ENCODE results near the gene SLITRK3. TPM values are rescaled to one million over a fixed set of nuclear protein-coding genes. Genes with fewer than 3 reads are reported as not detected.

SLITRK3 gene
- total and polyA plus RNA-seq, 2 experiments from 2014 or later: 1.2 to 1.7 TPM

DNA sequence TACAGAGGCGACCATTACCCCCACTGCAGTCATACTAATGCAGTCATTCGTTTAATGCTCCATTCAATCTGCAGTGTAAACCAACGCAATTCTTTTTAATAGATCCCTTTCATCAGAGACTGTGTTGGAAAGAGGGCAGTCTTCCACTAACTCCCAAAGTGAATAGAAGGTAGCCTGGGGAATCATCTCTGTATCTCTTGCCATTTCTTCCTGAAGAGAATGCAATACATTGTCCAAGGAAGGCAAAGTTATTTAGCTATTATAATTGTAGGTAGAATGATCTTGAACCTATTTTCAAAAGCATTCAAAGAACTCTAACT lies 1.3 kb upstream of the SLITRK3 start:
- no peaks in the 10 kb centered on the region for H3K9me3 Mint-ChIP-seq
- ATAC-seq: no peak
- TF ChIP-seq, protein P1, sequence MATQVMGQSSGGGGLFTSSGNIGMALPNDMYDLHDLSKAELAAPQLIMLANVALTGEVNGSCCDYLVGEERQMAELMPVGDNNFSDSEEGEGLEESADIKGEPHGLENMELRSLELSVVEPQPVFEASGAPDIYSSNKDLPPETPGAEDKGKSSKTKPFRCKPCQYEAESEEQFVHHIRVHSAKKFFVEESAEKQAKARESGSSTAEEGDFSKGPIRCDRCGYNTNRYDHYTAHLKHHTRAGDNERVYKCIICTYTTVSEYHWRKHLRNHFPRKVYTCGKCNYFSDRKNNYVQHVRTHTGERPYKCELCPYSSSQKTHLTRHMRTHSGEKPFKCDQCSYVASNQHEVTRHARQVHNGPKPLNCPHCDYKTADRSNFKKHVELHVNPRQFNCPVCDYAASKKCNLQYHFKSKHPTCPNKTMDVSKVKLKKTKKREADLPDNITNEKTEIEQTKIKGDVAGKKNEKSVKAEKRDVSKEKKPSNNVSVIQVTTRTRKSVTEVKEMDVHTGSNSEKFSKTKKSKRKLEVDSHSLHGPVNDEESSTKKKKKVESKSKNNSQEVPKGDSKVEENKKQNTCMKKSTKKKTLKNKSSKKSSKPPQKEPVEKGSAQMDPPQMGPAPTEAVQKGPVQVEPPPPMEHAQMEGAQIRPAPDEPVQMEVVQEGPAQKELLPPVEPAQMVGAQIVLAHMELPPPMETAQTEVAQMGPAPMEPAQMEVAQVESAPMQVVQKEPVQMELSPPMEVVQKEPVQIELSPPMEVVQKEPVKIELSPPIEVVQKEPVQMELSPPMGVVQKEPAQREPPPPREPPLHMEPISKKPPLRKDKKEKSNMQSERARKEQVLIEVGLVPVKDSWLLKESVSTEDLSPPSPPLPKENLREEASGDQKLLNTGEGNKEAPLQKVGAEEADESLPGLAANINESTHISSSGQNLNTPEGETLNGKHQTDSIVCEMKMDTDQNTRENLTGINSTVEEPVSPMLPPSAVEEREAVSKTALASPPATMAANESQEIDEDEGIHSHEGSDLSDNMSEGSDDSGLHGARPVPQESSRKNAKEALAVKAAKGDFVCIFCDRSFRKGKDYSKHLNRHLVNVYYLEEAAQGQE (IDR thresholded peaks at IDR 0.05; ENCODE audit: unreplicated experiment): no peak
- TF ChIP-seq ZNF331 (CRISPR knock-in tag; IDR thresholded peaks at IDR 0.05; ENCODE audit: low read depth) (no peak), EZH2phosphoT487 (IDR thresholded peaks at IDR 0.05; ENCODE audit: unreplicated experiment) (no peak), EZH2 (IDR thresholded peaks at IDR 0.05; ENCODE audit: low read depth, unreplicated experiment) (no peak), CREB1 (CRISPR knock-in tag; IDR thresholded peaks at IDR 0.05; ENCODE audit: low read depth) (no peak), ZNF114 (CRISPR knock-in tag; IDR thresholded peaks at IDR 0.05) (no peak), STAT1 (IDR thresholded peaks at IDR 0.05; ENCODE audit: unreplicated experiment) (no peak)
- TF ChIP-seq, protein P2, sequence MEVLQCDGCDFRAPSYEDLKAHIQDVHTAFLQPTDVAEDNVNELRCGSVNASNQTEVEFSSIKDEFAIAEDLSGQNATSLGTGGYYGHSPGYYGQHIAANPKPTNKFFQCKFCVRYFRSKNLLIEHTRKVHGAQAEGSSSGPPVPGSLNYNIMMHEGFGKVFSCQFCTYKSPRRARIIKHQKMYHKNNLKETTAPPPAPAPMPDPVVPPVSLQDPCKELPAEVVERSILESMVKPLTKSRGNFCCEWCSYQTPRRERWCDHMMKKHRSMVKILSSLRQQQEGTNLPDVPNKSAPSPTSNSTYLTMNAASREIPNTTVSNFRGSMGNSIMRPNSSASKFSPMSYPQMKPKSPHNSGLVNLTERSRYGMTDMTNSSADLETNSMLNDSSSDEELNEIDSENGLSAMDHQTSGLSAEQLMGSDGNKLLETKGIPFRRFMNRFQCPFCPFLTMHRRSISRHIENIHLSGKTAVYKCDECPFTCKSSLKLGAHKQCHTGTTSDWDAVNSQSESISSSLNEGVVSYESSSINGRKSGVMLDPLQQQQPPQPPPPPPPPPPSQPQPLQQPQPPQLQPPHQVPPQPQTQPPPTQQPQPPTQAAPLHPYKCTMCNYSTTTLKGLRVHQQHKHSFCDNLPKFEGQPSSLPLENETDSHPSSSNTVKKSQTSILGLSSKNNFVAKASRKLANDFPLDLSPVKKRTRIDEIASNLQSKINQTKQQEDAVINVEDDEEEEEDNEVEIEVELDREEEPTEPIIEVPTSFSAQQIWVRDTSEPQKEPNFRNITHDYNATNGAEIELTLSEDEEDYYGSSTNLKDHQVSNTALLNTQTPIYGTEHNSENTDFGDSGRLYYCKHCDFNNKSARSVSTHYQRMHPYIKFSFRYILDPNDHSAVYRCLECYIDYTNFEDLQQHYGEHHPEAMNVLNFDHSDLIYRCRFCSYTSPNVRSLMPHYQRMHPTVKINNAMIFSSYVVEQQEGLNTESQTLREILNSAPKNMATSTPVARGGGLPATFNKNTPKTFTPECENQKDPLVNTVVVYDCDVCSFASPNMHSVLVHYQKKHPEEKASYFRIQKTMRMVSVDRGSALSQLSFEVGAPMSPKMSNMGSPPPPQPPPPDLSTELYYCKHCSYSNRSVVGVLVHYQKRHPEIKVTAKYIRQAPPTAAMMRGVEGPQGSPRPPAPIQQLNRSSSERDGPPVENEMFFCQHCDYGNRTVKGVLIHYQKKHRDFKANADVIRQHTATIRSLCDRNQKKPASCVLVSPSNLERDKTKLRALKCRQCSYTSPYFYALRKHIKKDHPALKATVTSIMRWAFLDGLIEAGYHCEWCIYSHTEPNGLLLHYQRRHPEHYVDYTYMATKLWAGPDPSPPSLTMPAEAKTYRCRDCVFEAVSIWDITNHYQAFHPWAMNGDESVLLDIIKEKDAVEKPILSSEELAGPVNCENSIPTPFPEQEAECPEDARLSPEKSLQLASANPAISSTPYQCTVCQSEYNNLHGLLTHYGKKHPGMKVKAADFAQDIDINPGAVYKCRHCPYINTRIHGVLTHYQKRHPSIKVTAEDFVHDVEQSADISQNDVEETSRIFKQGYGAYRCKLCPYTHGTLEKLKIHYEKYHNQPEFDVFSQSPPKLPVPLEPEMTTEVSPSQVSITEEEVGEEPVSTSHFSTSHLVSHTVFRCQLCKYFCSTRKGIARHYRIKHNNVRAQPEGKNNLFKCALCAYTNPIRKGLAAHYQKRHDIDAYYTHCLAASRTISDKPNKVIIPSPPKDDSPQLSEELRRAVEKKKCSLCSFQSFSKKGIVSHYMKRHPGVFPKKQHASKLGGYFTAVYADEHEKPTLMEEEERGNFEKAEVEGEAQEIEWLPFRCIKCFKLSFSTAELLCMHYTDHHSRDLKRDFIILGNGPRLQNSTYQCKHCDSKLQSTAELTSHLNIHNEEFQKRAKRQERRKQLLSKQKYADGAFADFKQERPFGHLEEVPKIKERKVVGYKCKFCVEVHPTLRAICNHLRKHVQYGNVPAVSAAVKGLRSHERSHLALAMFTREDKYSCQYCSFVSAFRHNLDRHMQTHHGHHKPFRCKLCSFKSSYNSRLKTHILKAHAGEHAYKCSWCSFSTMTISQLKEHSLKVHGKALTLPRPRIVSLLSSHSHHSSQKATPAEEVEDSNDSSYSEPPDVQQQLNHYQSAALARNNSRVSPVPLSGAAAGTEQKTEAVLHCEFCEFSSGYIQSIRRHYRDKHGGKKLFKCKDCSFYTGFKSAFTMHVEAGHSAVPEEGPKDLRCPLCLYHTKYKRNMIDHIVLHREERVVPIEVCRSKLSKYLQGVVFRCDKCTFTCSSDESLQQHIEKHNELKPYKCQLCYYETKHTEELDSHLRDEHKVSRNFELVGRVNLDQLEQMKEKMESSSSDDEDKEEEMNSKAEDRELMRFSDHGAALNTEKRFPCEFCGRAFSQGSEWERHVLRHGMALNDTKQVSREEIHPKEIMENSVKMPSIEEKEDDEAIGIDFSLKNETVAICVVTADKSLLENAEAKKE (CRISPR knock-in tag; IDR thresholded peaks at IDR 0.05): no peak
- TF ChIP-seq, protein P3, sequence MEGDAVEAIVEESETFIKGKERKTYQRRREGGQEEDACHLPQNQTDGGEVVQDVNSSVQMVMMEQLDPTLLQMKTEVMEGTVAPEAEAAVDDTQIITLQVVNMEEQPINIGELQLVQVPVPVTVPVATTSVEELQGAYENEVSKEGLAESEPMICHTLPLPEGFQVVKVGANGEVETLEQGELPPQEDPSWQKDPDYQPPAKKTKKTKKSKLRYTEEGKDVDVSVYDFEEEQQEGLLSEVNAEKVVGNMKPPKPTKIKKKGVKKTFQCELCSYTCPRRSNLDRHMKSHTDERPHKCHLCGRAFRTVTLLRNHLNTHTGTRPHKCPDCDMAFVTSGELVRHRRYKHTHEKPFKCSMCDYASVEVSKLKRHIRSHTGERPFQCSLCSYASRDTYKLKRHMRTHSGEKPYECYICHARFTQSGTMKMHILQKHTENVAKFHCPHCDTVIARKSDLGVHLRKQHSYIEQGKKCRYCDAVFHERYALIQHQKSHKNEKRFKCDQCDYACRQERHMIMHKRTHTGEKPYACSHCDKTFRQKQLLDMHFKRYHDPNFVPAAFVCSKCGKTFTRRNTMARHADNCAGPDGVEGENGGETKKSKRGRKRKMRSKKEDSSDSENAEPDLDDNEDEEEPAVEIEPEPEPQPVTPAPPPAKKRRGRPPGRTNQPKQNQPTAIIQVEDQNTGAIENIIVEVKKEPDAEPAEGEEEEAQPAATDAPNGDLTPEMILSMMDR (conservative IDR thresholded peaks at IDR 0.05; ENCODE audit: low read depth in 2 of 2): no peak
- H3K36me3 Mint-ChIP-seq (ENCODE audit: low read depth): no peaks in the 10 kb centered on the region
- peak overlapping the region; percentile 98 for H3K4me2 ChIP-seq
- H3K36me3 ChIP-seq (ENCODE audit: insufficient read depth): no peaks in the 10 kb centered on the region
- H4K20me1 ChIP-seq (replicated peaks; ENCODE audit: insufficient read depth): no peaks in the 10 kb centered on the region
- peaks cover 61% of the 10 kb centered on the region for H3K27me3 ChIP-seq (ENCODE audit: insufficient read depth)
- peak overlapping the region; percentile 84 for H3K4me3 Mint-ChIP-seq
- H3K4me3 ChIP-seq: peak overlapping the region; percentile 81
- no peaks in the 10 kb centered on the region for H3K9me2 ChIP-seq (ENCODE audit: insufficient read depth)
- peaks cover 52% of the 10 kb centered on the region for H3K27me3 Mint-ChIP-seq (ENCODE audit: insufficient read depth, low read depth, poor library complexity)
- no peaks in the 10 kb centered on the region for H3K79me2 ChIP-seq (replicated peaks; ENCODE audit: insufficient read depth)
- no peak for DNase-seq (ENCODE audit: low spot score)
- H2AFZ ChIP-seq: peak overlapping the region; percentile 96; the same call in 1 of the 2 replicates
- peaks cover 8% of the 10 kb centered on the region; the same call in 2 of the 3 replicates for H3K4me1 Mint-ChIP-seq
- H3K27ac Mint-ChIP-seq: no peak overlapping the region
- H3F3A ChIP-seq (replicated peaks; ENCODE audit: low read depth): peaks cover 4% of the 10 kb centered on the region; the same call in 1 of the 2 replicates
- H3K27ac ChIP-seq (ENCODE audit: low read depth): no peak overlapping the region
- H3K4me1 ChIP-seq (ENCODE audit: insufficient read depth): peaks cover 4% of the 10 kb centered on the region; the same call in 1 of the 2 replicates

All from GM23338 (cell line).